Astrocyte (in vitro differentiated cells and primary cell): ENCODE measurements around the gene FAM234B. TPM values are rescaled to one million over a fixed set of nuclear protein-coding genes. Genes with fewer than 3 reads are reported as not detected.

Experiments
- DNase-seq: peaks from one replicate; pipeline ENCODE4 v3.0.0-alpha.2; 2010; ENCODE audit warnings: low read depth
- FAIRE-seq: peaks from 2 replicates; lab custom pipeline; 2011; peaks lifted over from hg19 to GRCh38; lab: Jason Lieb, UNC
- H2AFZ ChIP-seq: 2 replicates; pipeline ENCODE4 v1.6.0; 2012; ENCODE audit warnings: low read depth, low read length, inconsistent platforms
- H3K27ac ChIP-seq: 2 replicates; pipeline ENCODE4 v1.5.1; 2011; ENCODE audit warnings: low read depth, low read length, inconsistent platforms
- H3K27me3 ChIP-seq: 2 replicates; pipeline ENCODE4 v1.6.0; 2011; ENCODE audit warnings: low read length, inconsistent platforms; ENCODE audit not compliant: insufficient read depth
- H3K36me3 ChIP-seq: 2 replicates; pipeline ENCODE4 v1.5.1; 2011; ENCODE audit warnings: low read length, inconsistent platforms; ENCODE audit not compliant: insufficient read depth
- H3K4me1 ChIP-seq: 2 replicates; pipeline ENCODE4 v1.5.1; 2011; ENCODE audit warnings: low read length, inconsistent platforms; ENCODE audit not compliant: insufficient read depth
- H3K4me2 ChIP-seq: 2 replicates; pipeline ENCODE4 v1.6.0; 2012; ENCODE audit warnings: low read length, inconsistent platforms
- H3K4me3 ChIP-seq: 2 replicates; pipeline ENCODE4 v1.5.1; 2011; ENCODE audit warnings: low read depth, mild to moderate bottlenecking, low read length, inconsistent platforms; ENCODE audit not compliant: insufficient read depth
- H3K79me2 ChIP-seq: 2 replicates; pipeline ENCODE4 v1.6.0; 2012; ENCODE audit warnings: mild to moderate bottlenecking, low read length, inconsistent platforms; ENCODE audit not compliant: insufficient read depth
- H3K9ac ChIP-seq: 2 replicates; pipeline ENCODE4 v1.6.0; 2012; ENCODE audit warnings: mild to moderate bottlenecking, low read length, inconsistent platforms
- H3K9me3 ChIP-seq: 2 replicates; pipeline ENCODE4 v1.5.1; 2012; ENCODE audit warnings: low read depth, mild to moderate bottlenecking, low read length, inconsistent platforms; ENCODE audit not compliant: insufficient read depth
- H4K20me1 ChIP-seq: 2 replicates; pipeline ENCODE4 v1.6.0; 2012; ENCODE audit warnings: low read length, inconsistent platforms; ENCODE audit not compliant: insufficient read depth
- H3K27ac Mint-ChIP-seq: one replicate; pipeline ENCODE4 v1.8.0; 2021; ENCODE audit warnings: mild to moderate bottlenecking, mixed read lengths; ENCODE audit not compliant: unreplicated experiment
- H3K27me3 Mint-ChIP-seq: one replicate; pipeline ENCODE4 v1.8.0; 2021; ENCODE audit warnings: low read depth, mixed read lengths; ENCODE audit not compliant: unreplicated experiment
- H3K36me3 Mint-ChIP-seq: one replicate; pipeline ENCODE4 v1.8.0; 2021; ENCODE audit warnings: low read depth, mixed read lengths; ENCODE audit not compliant: unreplicated experiment
- H3K4me1 Mint-ChIP-seq: one replicate; pipeline ENCODE4 v1.8.0; 2021; ENCODE audit warnings: low read depth, mixed read lengths; ENCODE audit not compliant: unreplicated experiment
- H3K4me3 Mint-ChIP-seq: one replicate; pipeline ENCODE4 v1.8.0; 2021; ENCODE audit warnings: mild to moderate bottlenecking, moderate library complexity, mixed read lengths; ENCODE audit not compliant: unreplicated experiment
- H3K9me3 Mint-ChIP-seq: one replicate; pipeline ENCODE4 v1.8.0; 2021; ENCODE audit warnings: mild to moderate bottlenecking, mixed read lengths; ENCODE audit not compliant: unreplicated experiment
- CTCF ChIP-seq: IDR thresholded peaks from 2 replicates; pipeline ENCODE4 v1.5.1; 2011; ENCODE audit warnings: low read depth, mild to moderate bottlenecking, inconsistent platforms, low read length, moderate library complexity; ENCODE audit not compliant: insufficient read depth
- EZH2 ChIP-seq: IDR thresholded peaks from 2 replicates; pipeline ENCODE4 v1.6.1; 2012; ENCODE audit warnings: mild to moderate bottlenecking, low read length, inconsistent platforms; ENCODE audit not compliant: insufficient read depth
- total RNA-seq: library from RNA; stranded (reverse); gene quantifications from 2 replicates; pipeline ENCODE4 v1.2.1, GENCODE V29; 2021

FAM234B gene
- total RNA-seq, 1 donor from 2014 or later, result 6.2 TPM

- Histone ChIP-seq H3K9ac (no peak overlapping the region), H3K4me3 (no peak overlapping the region), H3K79me2 (no peaks in the 10 kb centered on the region), H3K27me3 (peaks cover 3% of the 10 kb centered on the region), H2AFZ (no peak overlapping the region), H3K4me1 (peaks cover 7% of the 10 kb centered on the region), H3K4me2 (no peak overlapping the region), H3K36me3 (no peaks in the 10 kb centered on the region), H3K27ac (no peak overlapping the region), H4K20me1 (peaks cover 4% of the 10 kb centered on the region), H3K9me3 (no peaks in the 10 kb centered on the region)
- H3K4me3 Mint-ChIP-seq, result no peak overlapping the region
- no peak for TF ChIP-seq EZH2
- TF ChIP-seq CTCF, result no peak
- H3K4me1 Mint-ChIP-seq, result peaks cover 5% of the 10 kb centered on the region
- no peaks in the 10 kb centered on the region for H3K9me3 Mint-ChIP-seq
- no peak for FAIRE-seq
- peaks cover 11% of the 10 kb centered on the region for H3K27me3 Mint-ChIP-seq
- H3K27ac Mint-ChIP-seq, result no peak overlapping the region
- no peak for DNase-seq
- H3K36me3 Mint-ChIP-seq, result no peaks in the 10 kb centered on the region
Observed at GRCh38 chr12:13045816-13046215, 1.6 kb downstream of the FAM234B start.

GRCh38 chr12:13046964-13047363, 2.8 kb downstream of the FAM234B start:
- DNase-seq, result no peak
- no peak for FAIRE-seq
- Histone ChIP-seq H3K36me3 (no peaks in the 10 kb centered on the region), H3K4me2 (no peak overlapping the region), H3K4me1 (peaks cover 7% of the 10 kb centered on the region), H3K27ac (no peak overlapping the region), H3K27me3 (peaks cover 3% of the 10 kb centered on the region), H3K9ac (no peak overlapping the region), H3K79me2 (no peaks in the 10 kb centered on the region), H2AFZ (no peak overlapping the region), H3K4me3 (no peak overlapping the region), H4K20me1 (peaks cover 4% of the 10 kb centered on the region), H3K9me3 (no peaks in the 10 kb centered on the region)
- H3K4me1 Mint-ChIP-seq, result peaks cover 5% of the 10 kb centered on the region
- no peaks in the 10 kb centered on the region for H3K9me3 Mint-ChIP-seq
- no peak overlapping the region for H3K27ac Mint-ChIP-seq
- TF ChIP-seq EZH2, result no peak
- TF ChIP-seq CTCF, result no peak
- H3K4me3 Mint-ChIP-seq, result no peak overlapping the region
- H3K36me3 Mint-ChIP-seq, result no peaks in the 10 kb centered on the region
- peaks cover 6% of the 10 kb centered on the region for H3K27me3 Mint-ChIP-seq

GRCh38 chr12:13049816-13050215, 5.6 kb downstream of the FAM234B start:
- Histone ChIP-seq H3K36me3 (no peaks in the 10 kb centered on the region), H3K27ac (no peak overlapping the region), H3K79me2 (no peaks in the 10 kb centered on the region), H3K9ac (no peak overlapping the region), H3K9me3 (no peaks in the 10 kb centered on the region), H2AFZ (no peak overlapping the region), H3K4me1 (peaks cover 2% of the 10 kb centered on the region), H3K27me3 (no peaks in the 10 kb centered on the region), H3K4me3 (no peak overlapping the region), H4K20me1 (peaks cover 4% of the 10 kb centered on the region), H3K4me2 (no peak overlapping the region)
- DNase-seq (peak; percentile 12), FAIRE-seq (no peak)
- Mint-ChIP-seq H3K27ac (peak overlapping the region; percentile 13), H3K9me3 (peaks cover 11% of the 10 kb centered on the region), H3K4me1 (peaks cover 5% of the 10 kb centered on the region), H3K4me3 (no peak overlapping the region), H3K27me3 (no peaks in the 10 kb centered on the region), H3K36me3 (no peaks in the 10 kb centered on the region)
- no peak for TF ChIP-seq EZH2
- TF ChIP-seq CTCF, result no peak
